ENCODE data around the gene FGD2.

DNA sequence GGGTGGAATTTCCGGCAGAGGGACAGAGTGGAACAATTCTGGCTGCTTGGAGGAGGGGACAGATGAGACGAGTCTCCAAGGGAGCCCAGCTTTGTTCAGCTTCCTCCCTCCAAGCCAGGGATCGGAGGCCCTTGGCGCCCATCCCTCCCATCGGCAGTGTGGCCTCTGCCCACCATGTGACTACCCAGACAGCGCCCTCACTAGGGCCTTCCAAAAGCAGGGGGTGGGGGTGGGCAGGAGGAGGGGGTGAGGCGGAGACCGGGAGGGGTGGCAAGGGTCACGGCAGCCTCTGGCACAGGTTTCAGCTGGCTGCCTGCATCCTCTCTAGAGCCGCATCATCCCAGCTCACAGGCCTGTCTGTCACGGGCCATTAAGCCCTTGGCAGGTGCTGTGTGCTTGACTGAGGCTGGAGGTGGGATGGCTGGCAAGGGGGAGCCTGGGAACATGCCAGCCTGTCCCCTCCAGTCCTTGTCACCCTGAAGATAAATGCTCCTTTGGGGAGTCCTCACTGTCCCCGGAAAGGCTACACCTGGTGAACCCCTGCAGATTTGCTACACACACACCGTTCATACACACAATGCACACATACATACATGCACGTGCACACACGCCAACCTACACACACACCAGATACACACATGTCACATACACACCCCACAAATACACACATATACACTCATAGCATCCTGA is 6.2 kb upstream of the FGD2 start:
- TF ChIP-seq, protein P1, sequence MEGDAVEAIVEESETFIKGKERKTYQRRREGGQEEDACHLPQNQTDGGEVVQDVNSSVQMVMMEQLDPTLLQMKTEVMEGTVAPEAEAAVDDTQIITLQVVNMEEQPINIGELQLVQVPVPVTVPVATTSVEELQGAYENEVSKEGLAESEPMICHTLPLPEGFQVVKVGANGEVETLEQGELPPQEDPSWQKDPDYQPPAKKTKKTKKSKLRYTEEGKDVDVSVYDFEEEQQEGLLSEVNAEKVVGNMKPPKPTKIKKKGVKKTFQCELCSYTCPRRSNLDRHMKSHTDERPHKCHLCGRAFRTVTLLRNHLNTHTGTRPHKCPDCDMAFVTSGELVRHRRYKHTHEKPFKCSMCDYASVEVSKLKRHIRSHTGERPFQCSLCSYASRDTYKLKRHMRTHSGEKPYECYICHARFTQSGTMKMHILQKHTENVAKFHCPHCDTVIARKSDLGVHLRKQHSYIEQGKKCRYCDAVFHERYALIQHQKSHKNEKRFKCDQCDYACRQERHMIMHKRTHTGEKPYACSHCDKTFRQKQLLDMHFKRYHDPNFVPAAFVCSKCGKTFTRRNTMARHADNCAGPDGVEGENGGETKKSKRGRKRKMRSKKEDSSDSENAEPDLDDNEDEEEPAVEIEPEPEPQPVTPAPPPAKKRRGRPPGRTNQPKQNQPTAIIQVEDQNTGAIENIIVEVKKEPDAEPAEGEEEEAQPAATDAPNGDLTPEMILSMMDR (IDR thresholded peaks at IDR 0.05; ENCODE audit: low read length), result no peak
- no peak for TF ChIP-seq EZH2 (IDR thresholded peaks at IDR 0.05; ENCODE audit: borderline replicate concordance, low read length)

Data from OCI-LY1 (cell line).